Breast epithelium (tissue), 3 donors: ENCODE data around the gene CHMP1A.
"Not testable (repeated sequence)": the region's sequence is repeated elsewhere in the genome, so short reads cannot be mapped to it uniquely, and the experiment has no call there.

ENCODE experiments used
- POLR2A ChIP-seq: fragments of 450-650 bp; IDR thresholded peaks from one replicate; pipeline ENCODE4 v1.6.1; 2016; ENCODE audit warnings: antibody characterized with exemption, mild to moderate bottlenecking, moderate library complexity
- POLR2AphosphoS5 ChIP-seq, 3 donors: sonication (generic); formaldehyde crosslinking; IDR thresholded peaks; one replicate each; pipeline ENCODE4 v1.6.1; 2017; ENCODE audit warnings: antibody characterized with exemption in 3 of 3

DNA sequence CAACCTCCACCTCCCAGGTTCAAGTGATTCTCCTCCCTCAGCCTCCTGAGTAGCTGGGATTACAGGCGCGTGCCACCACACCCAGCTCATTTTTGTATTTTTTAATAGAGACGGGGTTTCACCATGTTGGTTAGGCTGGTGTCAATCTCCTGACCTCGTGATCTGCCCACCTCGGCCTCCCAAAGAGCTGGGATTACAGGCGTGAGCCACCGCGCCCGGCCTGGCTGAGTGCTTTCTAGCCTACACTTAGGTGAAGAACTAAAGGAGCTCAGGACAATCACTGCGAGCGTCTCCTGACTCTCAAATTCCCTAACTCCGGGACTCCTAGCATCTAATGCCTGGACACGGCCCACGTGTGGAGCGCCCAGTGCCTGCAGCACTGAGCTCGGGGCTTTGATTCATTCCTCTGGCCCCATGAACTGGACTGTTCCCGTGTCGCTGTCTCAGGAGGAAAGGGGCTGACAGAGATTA, 42.2 kb upstream of the CHMP1A start:
- TF ChIP-seq POLR2AphosphoS5 (IDR thresholded peaks at IDR 0.05); POLR2A: not testable (repeated sequence)
